Hepatocyte (in vitro differentiated cells): Measurements from ENCODE around the gene F7. TPM values are rescaled to one million over a fixed set of nuclear protein-coding genes. Genes with fewer than 3 reads are reported as not detected.

Source experiments
- DNase-seq: peaks from one replicate; pipeline ENCODE4 v3.0.0-alpha.2; 2016; ENCODE audit warnings: low spot score
- H2AFZ ChIP-seq: fragments of 200-600 bp; sonication (generic); 2 replicates; pipeline ENCODE4 v1.6.0; 2016; ENCODE audit warnings: antibody characterized with exemption, mild to moderate bottlenecking
- H3K27ac ChIP-seq: fragments of 200-600 bp; sonication (generic); 2 replicates; pipeline ENCODE4 v1.5.1; 2016; ENCODE audit warnings: mild to moderate bottlenecking
- H3K27me3 ChIP-seq: fragments of 200-600 bp; sonication (generic); 2 replicates; pipeline ENCODE4 v1.6.1; 2016
- H3K36me3 ChIP-seq: fragments of 200-600 bp; sonication (generic); replicated peaks from 2 replicates; pipeline ENCODE4 v1.5.1; 2016; ENCODE audit warnings: low read depth; ENCODE audit not compliant: insufficient read depth
- H3K4me1 ChIP-seq: fragments of 200-600 bp; sonication (generic); 2 replicates; pipeline ENCODE4 v1.5.1; 2016; ENCODE audit warnings: mild to moderate bottlenecking, moderate library complexity; ENCODE audit not compliant: insufficient read depth
- H3K4me2 ChIP-seq: fragments of 200-600 bp; sonication (generic); 2 replicates; pipeline ENCODE4 v1.6.0; 2016
- H3K4me3 ChIP-seq: fragments of 200-600 bp; sonication (generic); 2 replicates; pipeline ENCODE4 v1.5.1; 2016; ENCODE audit warnings: mild to moderate bottlenecking
- H3K79me2 ChIP-seq: fragments of 200-600 bp; sonication (generic); 2 replicates; pipeline ENCODE4 v1.6.0; 2017; ENCODE audit warnings: mild to moderate bottlenecking
- H3K9me2 ChIP-seq: fragments of 200-600 bp; sonication (generic); replicated peaks from 2 replicates; pipeline ENCODE4 v1.6.0; 2017; ENCODE audit warnings: mild to moderate bottlenecking; ENCODE audit not compliant: insufficient read depth
- H3K9me3 ChIP-seq: fragments of 200-600 bp; sonication (generic); 2 replicates; pipeline ENCODE4 v1.5.1; 2016; ENCODE audit warnings: low read depth, mild to moderate bottlenecking
- H4K20me1 ChIP-seq: fragments of 200-600 bp; sonication (generic); 2 replicates; pipeline ENCODE4 v1.6.0; 2016; ENCODE audit warnings: mild to moderate bottlenecking; ENCODE audit not compliant: insufficient read depth, poor library complexity, severe bottlenecking
- EZH2 ChIP-seq: fragments of 200-600 bp; sonication (generic); IDR thresholded peaks from 2 replicates; pipeline ENCODE4 v1.6.1; 2016; ENCODE audit warnings: antibody characterized with exemption, mild to moderate bottlenecking, borderline replicate concordance
- EZH2phosphoT487 ChIP-seq: fragments of 200-600 bp; sonication (generic); IDR thresholded peaks from one replicate; pipeline ENCODE4 v1.6.1; 2018; ENCODE audit warnings: antibody characterized with exemption, mild to moderate bottlenecking, low read depth, moderate library complexity; ENCODE audit not compliant: unreplicated experiment, severe bottlenecking
- WGBS: methylation state at CpG from one replicate; pipeline ENCODE4 v1.1.6; 2016; ENCODE audit warnings: low lambda C conversion rate; ENCODE audit errors: missing lambda C conversion rate; 5-methylcytosine and 5-hydroxymethylcytosine counted together
- polyA plus RNA-seq: library from polyadenylated mRNA; unstranded; fragments of >200 nt; fragmentation: Nextera tagmentation; extraction: Ambion mirVana; gene quantifications from 2 replicates; pipeline ENCODE4 v1.2.1, GENCODE V29; 2016
- total RNA-seq: library from RNA; depleted of rRNA; stranded (reverse); fragments of >200 nt; gene quantifications from 2 replicates; pipeline ENCODE4 v1.2.3, GENCODE V29; 2014
- TF ChIP-seq, protein P1 (sequence below): fragments of 200-600 bp; sonication (generic); IDR thresholded peaks from 2 replicates; pipeline ENCODE4 v1.5.1; 2016; ENCODE audit warnings: antibody characterized with exemption, mild to moderate bottlenecking; ENCODE audit not compliant: poor library complexity

F7 gene
- total and polyA plus RNA-seq, 2 experiments from 2014 or later: 12.6 to 24.0 TPM

GRCh38 chr13:113087923-113088690 is 17.5 kb upstream of the F7 start:
- no peak for TF ChIP-seq EZH2phosphoT487
- no peak for TF ChIP-seq EZH2
- TF ChIP-seq, protein P1, sequence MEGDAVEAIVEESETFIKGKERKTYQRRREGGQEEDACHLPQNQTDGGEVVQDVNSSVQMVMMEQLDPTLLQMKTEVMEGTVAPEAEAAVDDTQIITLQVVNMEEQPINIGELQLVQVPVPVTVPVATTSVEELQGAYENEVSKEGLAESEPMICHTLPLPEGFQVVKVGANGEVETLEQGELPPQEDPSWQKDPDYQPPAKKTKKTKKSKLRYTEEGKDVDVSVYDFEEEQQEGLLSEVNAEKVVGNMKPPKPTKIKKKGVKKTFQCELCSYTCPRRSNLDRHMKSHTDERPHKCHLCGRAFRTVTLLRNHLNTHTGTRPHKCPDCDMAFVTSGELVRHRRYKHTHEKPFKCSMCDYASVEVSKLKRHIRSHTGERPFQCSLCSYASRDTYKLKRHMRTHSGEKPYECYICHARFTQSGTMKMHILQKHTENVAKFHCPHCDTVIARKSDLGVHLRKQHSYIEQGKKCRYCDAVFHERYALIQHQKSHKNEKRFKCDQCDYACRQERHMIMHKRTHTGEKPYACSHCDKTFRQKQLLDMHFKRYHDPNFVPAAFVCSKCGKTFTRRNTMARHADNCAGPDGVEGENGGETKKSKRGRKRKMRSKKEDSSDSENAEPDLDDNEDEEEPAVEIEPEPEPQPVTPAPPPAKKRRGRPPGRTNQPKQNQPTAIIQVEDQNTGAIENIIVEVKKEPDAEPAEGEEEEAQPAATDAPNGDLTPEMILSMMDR: no peak
- Histone ChIP-seq H3K27me3 (no peaks in the 10 kb centered on the region), H3K4me3 (no peak overlapping the region), H4K20me1 (no peaks in the 10 kb centered on the region), H3K9me2 (no peaks in the 10 kb centered on the region), H3K27ac (no peak overlapping the region), H3K4me1 (no peaks in the 10 kb centered on the region), H3K36me3 (no peaks in the 10 kb centered on the region), H3K4me2 (no peak overlapping the region), H3K79me2 (no peaks in the 10 kb centered on the region), H2AFZ (no peak overlapping the region), H3K9me3 (no peaks in the 10 kb centered on the region)
- DNase-seq: no peak
- WGBS: 92% methylated on average over 40 of the region's 40 CpGs

DNA sequence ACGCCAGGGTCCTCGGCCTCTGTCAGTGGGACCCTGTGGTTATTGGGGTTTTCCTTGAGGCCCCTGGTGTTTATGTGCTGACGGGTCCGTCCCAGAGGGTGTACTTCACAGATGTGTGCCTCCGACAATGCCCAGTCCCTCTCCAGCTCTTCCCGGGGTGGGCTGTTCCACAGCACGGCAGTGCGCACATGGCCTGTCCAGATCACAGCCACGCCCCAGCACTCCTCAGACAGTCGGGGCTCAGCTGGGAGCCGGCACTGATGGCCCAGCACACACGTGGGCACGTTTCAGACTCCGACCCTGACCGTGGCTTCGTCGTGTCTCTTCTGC is 16.9 kb upstream of the F7 start:
- H3K4me2 ChIP-seq: no peak overlapping the region
- H3K27me3 ChIP-seq: no peaks in the 10 kb centered on the region
- no peak for TF ChIP-seq EZH2
- TF ChIP-seq EZH2phosphoT487: no peak
- TF ChIP-seq, protein P1: no peak
- no peaks in the 10 kb centered on the region for H3K9me3 ChIP-seq
- no peak overlapping the region for H2AFZ ChIP-seq
- no peaks in the 10 kb centered on the region for H3K9me2 ChIP-seq
- no peak for DNase-seq
- no peaks in the 10 kb centered on the region for H3K4me1 ChIP-seq
- H3K79me2 ChIP-seq: no peaks in the 10 kb centered on the region
- no peaks in the 10 kb centered on the region for H3K36me3 ChIP-seq
- H4K20me1 ChIP-seq: no peaks in the 10 kb centered on the region
- 95% methylated on average over 17 of the region's 17 CpGs for WGBS
- H3K27ac ChIP-seq: no peak overlapping the region
- H3K4me3 ChIP-seq: no peak overlapping the region

GRCh38 chr13:113089693-113090414 is 15.7 kb upstream of the F7 start:
- Histone ChIP-seq H4K20me1 (no peaks in the 10 kb centered on the region), H3K4me3 (no peak overlapping the region), H3K79me2 (no peaks in the 10 kb centered on the region), H3K27ac (no peak overlapping the region), H3K9me3 (no peaks in the 10 kb centered on the region), H3K9me2 (no peaks in the 10 kb centered on the region), H3K27me3 (no peaks in the 10 kb centered on the region), H2AFZ (no peak overlapping the region), H3K4me1 (no peaks in the 10 kb centered on the region), H3K4me2 (no peak overlapping the region), H3K36me3 (no peaks in the 10 kb centered on the region)
- no peak for DNase-seq
- WGBS: 80% methylated on average over 36 of the region's 36 CpGs
- no peak for TF ChIP-seq EZH2
- TF ChIP-seq EZH2phosphoT487: no peak
- TF ChIP-seq, protein P1: no peak
